Fibroblast of lung (primary cell): ENCODE measurements around the gene UNC13C. TPM values are rescaled to one million over a fixed set of nuclear protein-coding genes. Genes with fewer than 3 reads are reported as not detected.

Experiments used
- DNase-seq, 2 donors: peaks; one replicate each; pipeline versions ENCODE4 v3.0.0 to v3.0.0-alpha.2; 2010; ENCODE audit warnings: low read depth in 2 of 2
- H2AFZ ChIP-seq: 2 replicates; pipeline ENCODE4 v1.5.1; 2012; ENCODE audit warnings: low read length, control low read depth, inconsistent platforms
- H3K27ac ChIP-seq: 2 replicates; pipeline ENCODE4 v1.5.1; 2011; ENCODE audit warnings: low read length, control low read depth; ENCODE audit not compliant: insufficient read depth
- H3K27me3 ChIP-seq: 2 replicates; pipeline ENCODE4 v1.5.1; 2011; ENCODE audit warnings: mild to moderate bottlenecking, low read length; ENCODE audit not compliant: control insufficient read depth, insufficient read depth
- H3K36me3 ChIP-seq: 2 replicates; pipeline ENCODE4 v1.5.1; 2011; ENCODE audit warnings: low read length; ENCODE audit not compliant: control insufficient read depth, insufficient read depth
- H3K4me1 ChIP-seq: 2 replicates; pipeline ENCODE4 v1.5.1; 2011; ENCODE audit warnings: low read length; ENCODE audit not compliant: control insufficient read depth, insufficient read depth; ENCODE audit errors: extremely low read depth
- H3K4me2 ChIP-seq: 2 replicates; pipeline ENCODE4 v1.5.1; 2011; ENCODE audit warnings: low read length, control low read depth; ENCODE audit not compliant: insufficient read depth; ENCODE audit errors: extremely low read depth
- H3K4me3 ChIP-seq, 4 experiments: fragments of 200-600 bp in 1 of 4; sonication (generic) in 1 of 4; replicated peaks in 1 of 4; 2 replicates each; pipeline ENCODE4 v1.5.1; 2011 to 2016; ENCODE audit warnings: low read length in 4 of 4, low read depth in 3 of 4, mild to moderate bottlenecking in 3 of 4, control low read depth in 2 of 4, inconsistent platforms in 1 of 4, mixed read lengths in 1 of 4; ENCODE audit not compliant: insufficient read depth in 1 of 4; ENCODE audit errors: control extremely low read depth in 1 of 4
- H3K79me2 ChIP-seq: 2 replicates; pipeline ENCODE4 v1.5.1; 2012; ENCODE audit warnings: mild to moderate bottlenecking, low read length, inconsistent platforms; ENCODE audit not compliant: control insufficient read depth, insufficient read depth
- H3K9ac ChIP-seq: 2 replicates; pipeline ENCODE4 v1.5.1; 2011; ENCODE audit warnings: mild to moderate bottlenecking, low read length, control low read depth; ENCODE audit not compliant: insufficient read depth
- H3K9me3 ChIP-seq: 2 replicates; pipeline ENCODE4 v1.5.1; 2012; ENCODE audit warnings: low read depth, low read length; ENCODE audit not compliant: control insufficient read depth, insufficient read depth
- H4K20me1 ChIP-seq: 2 replicates; pipeline ENCODE4 v1.5.1; 2011; ENCODE audit warnings: low read length; ENCODE audit not compliant: control insufficient read depth, insufficient read depth; ENCODE audit errors: extremely low read depth
- EZH2 ChIP-seq: IDR thresholded peaks from 2 replicates; pipeline ENCODE4 v1.5.1; 2012; ENCODE audit warnings: low read length, control low read depth, mild to moderate bottlenecking; ENCODE audit errors: missing control alignments
- polyA plus RNA-seq, 2 donors: library from polyadenylated mRNA; depleted of rRNA in 1 of 2; stranded (reverse) in 1 of 2; unstranded in 1 of 2; fragments of >200 nt; gene quantifications; 2 replicates each; pipeline ENCODE4 v1.2.1, GENCODE V29; 2011 to 2012; ENCODE audit warnings: missing spikeins in 1 of 2
- total RNA-seq: library from RNA; depleted of rRNA; stranded (reverse); fragments of >200 nt; gene quantifications from 2 replicates; pipeline ENCODE4 v1.2.1, GENCODE V29; 2014
- TF ChIP-seq, protein P1 (sequence below), 2 donors: IDR thresholded peaks in 1 of 2; conservative IDR thresholded peaks in 1 of 2; 1 replicate in 1 of 2; 2 replicates in 1 of 2; pipeline ENCODE4 v1.5.1; 2011 to 2012; ENCODE audit warnings: low read length in 2 of 2, control low read depth in 1 of 2, inconsistent platforms in 1 of 2, low read depth in 1 of 2, mild to moderate bottlenecking in 1 of 2

The UNC13C gene
- total and polyA plus RNA-seq, 2 donors (not counting 1 experiment from before 2014, with no cell fraction given), result not detected

DNA sequence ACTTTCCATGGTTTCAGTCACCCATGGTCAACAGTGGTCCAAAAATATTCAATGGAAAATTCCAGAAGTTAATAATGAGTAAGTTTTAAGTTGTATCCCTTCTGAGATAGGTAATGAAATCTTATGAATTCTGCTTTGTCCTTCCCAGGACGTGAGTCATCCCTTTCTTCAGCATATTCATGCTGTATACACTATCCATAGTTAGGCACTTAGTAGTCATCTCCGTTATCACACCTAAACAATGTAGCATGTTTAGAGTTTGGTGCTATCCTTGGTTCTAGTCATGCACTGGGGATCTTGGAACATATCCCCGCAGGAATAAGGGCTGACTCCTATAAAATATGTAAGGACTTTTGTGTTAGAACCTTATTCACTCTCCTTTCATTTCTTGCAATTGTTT is 153.2 kb downstream of the UNC13C start:
- H3K27ac ChIP-seq, result no peak overlapping the region
- no peaks in the 10 kb centered on the region for H3K4me1 ChIP-seq
- no peaks in the 10 kb centered on the region for H3K36me3 ChIP-seq
- H2AFZ ChIP-seq, result no peak overlapping the region
- H4K20me1 ChIP-seq, result no peaks in the 10 kb centered on the region
- H3K79me2 ChIP-seq, result no peaks in the 10 kb centered on the region
- no peaks in the 10 kb centered on the region for H3K9me3 ChIP-seq
- H3K4me3 ChIP-seq, result no peak overlapping the region
- TF ChIP-seq, protein P1, sequence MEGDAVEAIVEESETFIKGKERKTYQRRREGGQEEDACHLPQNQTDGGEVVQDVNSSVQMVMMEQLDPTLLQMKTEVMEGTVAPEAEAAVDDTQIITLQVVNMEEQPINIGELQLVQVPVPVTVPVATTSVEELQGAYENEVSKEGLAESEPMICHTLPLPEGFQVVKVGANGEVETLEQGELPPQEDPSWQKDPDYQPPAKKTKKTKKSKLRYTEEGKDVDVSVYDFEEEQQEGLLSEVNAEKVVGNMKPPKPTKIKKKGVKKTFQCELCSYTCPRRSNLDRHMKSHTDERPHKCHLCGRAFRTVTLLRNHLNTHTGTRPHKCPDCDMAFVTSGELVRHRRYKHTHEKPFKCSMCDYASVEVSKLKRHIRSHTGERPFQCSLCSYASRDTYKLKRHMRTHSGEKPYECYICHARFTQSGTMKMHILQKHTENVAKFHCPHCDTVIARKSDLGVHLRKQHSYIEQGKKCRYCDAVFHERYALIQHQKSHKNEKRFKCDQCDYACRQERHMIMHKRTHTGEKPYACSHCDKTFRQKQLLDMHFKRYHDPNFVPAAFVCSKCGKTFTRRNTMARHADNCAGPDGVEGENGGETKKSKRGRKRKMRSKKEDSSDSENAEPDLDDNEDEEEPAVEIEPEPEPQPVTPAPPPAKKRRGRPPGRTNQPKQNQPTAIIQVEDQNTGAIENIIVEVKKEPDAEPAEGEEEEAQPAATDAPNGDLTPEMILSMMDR (conservative IDR thresholded peaks at IDR 0.05 in 1 of 2, IDR thresholded peaks at IDR 0.05 in 1 of 2; ENCODE audit: low read depth in 1 of 2, low read length in 2 of 2), result no peak
- no peak for TF ChIP-seq EZH2
- H3K27me3 ChIP-seq, result no peaks in the 10 kb centered on the region
- H3K4me2 ChIP-seq, result no peak overlapping the region
- H3K9ac ChIP-seq, result no peak overlapping the region
- DNase-seq, result no peak

DNA sequence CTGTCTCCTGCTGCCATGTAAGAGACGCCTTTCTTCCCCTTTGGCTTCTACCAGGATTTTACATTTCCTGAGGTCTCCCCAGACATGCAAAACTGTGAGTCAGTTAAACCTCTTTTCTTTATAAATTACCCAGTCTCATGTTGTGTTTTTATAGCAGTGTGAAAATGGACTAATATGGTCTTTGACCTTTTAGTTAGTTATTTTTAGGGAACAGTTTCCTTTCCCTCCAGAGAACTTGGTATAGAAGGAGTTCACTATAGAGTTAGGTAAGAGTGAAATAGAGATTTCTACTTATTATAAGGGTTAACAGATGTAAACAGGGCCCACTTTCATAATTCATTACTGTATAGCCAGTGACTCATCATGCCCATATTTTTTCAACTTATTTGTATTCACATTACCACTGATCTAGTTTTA is 170.9 kb downstream of the UNC13C start:
- Histone ChIP-seq H3K36me3 (no peaks in the 10 kb centered on the region), H3K4me2 (no peak overlapping the region), H3K27ac (no peak overlapping the region), H3K9me3 (no peaks in the 10 kb centered on the region), H3K4me3 (no peak overlapping the region), H3K79me2 (no peaks in the 10 kb centered on the region), H3K27me3 (no peaks in the 10 kb centered on the region), H2AFZ (no peak overlapping the region), H3K4me1 (no peaks in the 10 kb centered on the region), H4K20me1 (no peaks in the 10 kb centered on the region), H3K9ac (no peak overlapping the region)
- DNase-seq, result no peak
- no peak for TF ChIP-seq EZH2
- TF ChIP-seq, protein P1 (conservative IDR thresholded peaks at IDR 0.05 in 1 of 2, IDR thresholded peaks at IDR 0.05 in 1 of 2; ENCODE audit: low read depth in 1 of 2, low read length in 2 of 2), result no peak

DNA sequence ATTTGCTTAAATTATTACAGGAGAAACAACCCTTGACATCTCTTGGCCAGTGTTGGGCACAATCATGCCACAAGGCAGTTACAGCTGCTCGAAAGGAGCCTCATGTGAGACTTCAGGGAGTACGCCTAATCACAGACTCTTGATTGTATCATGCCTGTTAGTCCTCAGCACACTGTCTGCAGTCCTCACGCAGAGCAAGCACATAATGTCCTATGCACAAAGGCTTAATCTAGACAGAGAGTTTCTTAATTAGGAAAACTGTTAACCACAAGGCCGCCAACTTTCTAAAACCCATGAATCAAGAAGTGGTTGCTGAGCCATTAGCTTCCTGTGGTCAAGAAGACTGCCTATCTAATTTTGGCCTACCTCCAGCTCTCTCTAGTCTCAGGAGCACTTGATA is 172.0 kb downstream of the UNC13C start:
- Histone ChIP-seq H3K4me3 (no peak overlapping the region), H3K4me1 (no peaks in the 10 kb centered on the region), H3K9ac (no peak overlapping the region), H3K9me3 (no peaks in the 10 kb centered on the region), H4K20me1 (no peaks in the 10 kb centered on the region), H3K27me3 (no peaks in the 10 kb centered on the region), H3K79me2 (no peaks in the 10 kb centered on the region), H3K36me3 (no peaks in the 10 kb centered on the region), H3K4me2 (no peak overlapping the region), H3K27ac (no peak overlapping the region), H2AFZ (no peak overlapping the region)
- no peak for DNase-seq
- TF ChIP-seq EZH2, result no peak
- TF ChIP-seq, protein P1 (conservative IDR thresholded peaks at IDR 0.05 in 1 of 2, IDR thresholded peaks at IDR 0.05 in 1 of 2; ENCODE audit: low read depth in 1 of 2, low read length in 2 of 2), result no peak
